K562 (cell line): Measurements from ENCODE around the gene ICAM3. TPM values are rescaled to one million over a fixed set of nuclear protein-coding genes. Genes with fewer than 3 reads are reported as not detected.

Experiments used
- ATF6 ChIP-seq: sonication (generic); formaldehyde crosslinking; IDR thresholded peaks from 2 replicates; pipeline ENCODE4 v1.4.0; 2020; ENCODE audit warnings: mild to moderate bottlenecking, missing genetic modification reagents
- CCNT2 ChIP-seq: IDR thresholded peaks from 2 replicates; pipeline ENCODE4 v1.6.1; 2011; ENCODE audit warnings: borderline replicate concordance, low read depth, mild to moderate bottlenecking, moderate library complexity, mixed read lengths, low read length; ENCODE audit not compliant: insufficient read length; ENCODE audit errors: extremely low read depth
- CREB1 ChIP-seq, 2 experiments: sonication (generic) in 1 of 2; formaldehyde crosslinking in 1 of 2; IDR thresholded peaks; 2 replicates each; pipeline versions ENCODE4 v1.6.1 to v1.8.0; 2012 to 2022; ENCODE audit warnings: inconsistent platforms in 1 of 2, mild to moderate bottlenecking in 1 of 2, missing genetic modification reagents in 1 of 2, moderate library complexity in 1 of 2
- ELF1 ChIP-seq: fragments of 200-800 bp; sonication (Bioruptor generic); IDR thresholded peaks from 2 replicates; pipeline ENCODE4 v1.6.1; 2016; ENCODE audit warnings: missing genetic modification characterization, missing compliant biosample characterization
- ESRRB ChIP-seq: fragments of 250-450 bp; sonication (Bioruptor Pico); IDR thresholded peaks from 2 replicates; pipeline ENCODE4 v1.5.0; 2020; ENCODE audit warnings: mild to moderate bottlenecking, moderate library complexity, borderline replicate concordance
- ETV1 ChIP-seq: fragments of 450-650 bp; conservative IDR thresholded peaks from 2 replicates; pipeline ENCODE4 v1.6.1; 2016; ENCODE audit warnings: missing genetic modification characterization, control low read depth, low read depth, missing compliant biosample characterization
- GABPB2 ChIP-seq: fragments of 250-450 bp; sonication (Bioruptor Pico); conservative IDR thresholded peaks from 2 replicates; pipeline ENCODE4 v1.5.1; 2021; ENCODE audit warnings: mild to moderate bottlenecking
- LCOR ChIP-seq: sonication (generic); formaldehyde crosslinking; IDR thresholded peaks from 2 replicates; pipeline ENCODE4 v1.8.0; 2022; ENCODE audit warnings: mild to moderate bottlenecking, missing genetic modification reagents
- MECOM ChIP-seq: fragments of 250-450 bp; sonication (Bioruptor Pico); IDR thresholded peaks from 2 replicates; pipeline ENCODE4 v1.8.0; 2022; ENCODE audit warnings: inconsistent platforms
- MTA1 ChIP-seq: fragments of 450-650 bp; IDR thresholded peaks from 2 replicates; pipeline ENCODE4 v1.6.1; 2017; ENCODE audit warnings: borderline replicate concordance
- NFIX ChIP-seq: fragments of 250-450 bp; sonication (Bioruptor Pico); IDR thresholded peaks from 2 replicates; pipeline ENCODE4 v1.4.0; 2020; ENCODE audit warnings: low read depth, mild to moderate bottlenecking, moderate library complexity
- NONO ChIP-seq, 2 experiments: fragments of 200-400 bp in 1 of 2; fragments of 450-650 bp in 1 of 2; formaldehyde crosslinking in 1 of 2; IDR thresholded peaks; 2 replicates each; pipeline ENCODE4 v1.6.1; 2017; ENCODE audit warnings: low read depth in 2 of 2, mild to moderate bottlenecking in 2 of 2, moderate library complexity in 2 of 2, low read length in 1 of 2
- POLR2AphosphoS5 ChIP-seq: IDR thresholded peaks from 2 replicates; pipeline ENCODE4 v1.6.1; 2011; ENCODE audit warnings: mild to moderate bottlenecking, low read depth, low read length, moderate library complexity; ENCODE audit not compliant: control insufficient read depth, insufficient read depth
- RNF2 ChIP-seq: sonication (generic); IDR thresholded peaks from 2 replicates; pipeline ENCODE4 v1.6.1; 2016
- RNF219 ChIP-seq: fragments of 250-450 bp; sonication (Bioruptor Pico); IDR thresholded peaks from 2 replicates; pipeline ENCODE4 v1.5.0; 2022; ENCODE audit warnings: mild to moderate bottlenecking
- ZNF12 ChIP-seq: sonication (generic); formaldehyde crosslinking; IDR thresholded peaks from 2 replicates; pipeline ENCODE4 v1.4.0; 2020; ENCODE audit warnings: mild to moderate bottlenecking, missing genetic modification reagents
- ZNF133 ChIP-seq: fragments of 250-450 bp; sonication (Bioruptor Pico); IDR thresholded peaks from 2 replicates; pipeline ENCODE4 v1.4.0; 2020; ENCODE audit warnings: mild to moderate bottlenecking
- ZNF280B ChIP-seq: fragments of 250-450 bp; sonication (Bioruptor Pico); IDR thresholded peaks from 2 replicates; pipeline ENCODE4 v1.5.1; 2021; ENCODE audit warnings: mild to moderate bottlenecking
- ZNF316 ChIP-seq: fragments of 450-650 bp; IDR thresholded peaks from 2 replicates; pipeline ENCODE4 v1.6.1; 2016
- ZNF79 ChIP-seq: fragments of 250-450 bp; sonication (Bioruptor Pico); IDR thresholded peaks from 2 replicates; pipeline ENCODE4 v1.4.0; 2020; ENCODE audit warnings: low read depth, mild to moderate bottlenecking, moderate library complexity
- polyA plus RNA-seq, 8 experiments: library from polyadenylated mRNA; depleted of rRNA in 4 of 8; stranded (reverse) in 5 of 8; unstranded in 3 of 8; fragments of >200 nt; fragmentation: Nextera tagmentation in 2 of 8; fragmentation: Illumina TruSeq in 1 of 8; extraction: Ambion mirVana in 2 of 8; extraction: Trizol in 1 of 8; gene quantifications; 2 replicates each; pipeline versions ENCODE4 v1.2.1 to v1.2.3, GENCODE V29; 2011 to 2014; ENCODE audit warnings: inconsistent platforms in 1 of 8, missing spikeins in 1 of 8
- total RNA-seq, 7 experiments: library from RNA; depleted of rRNA in 6 of 7; stranded (reverse); fragments of >200 nt in 6 of 7; fragmentation: Illumina TruSeq in 2 of 7; extraction: Trizol in 2 of 7; gene quantifications; 2 replicates each; pipeline versions ENCODE4 v1.2.1 to v1.2.3, GENCODE V29; 2011 to 2021; ENCODE audit warnings: low replicate concordance in 1 of 7
- TF ChIP-seq, protein P1 (sequence below): IDR thresholded peaks from 2 replicates; pipeline ENCODE4 v1.6.1; 2012; ENCODE audit warnings: low read depth, low read length, improper control_type of control experiment, borderline replicate concordance

ICAM3 gene
- total and polyA plus RNA-seq, 9 of the 15 experiments (the other 6 are each of a cell fraction or from before 2014, with no cell fraction given), result 6.5 to 39.5 (median 24.2) TPM

DNA sequence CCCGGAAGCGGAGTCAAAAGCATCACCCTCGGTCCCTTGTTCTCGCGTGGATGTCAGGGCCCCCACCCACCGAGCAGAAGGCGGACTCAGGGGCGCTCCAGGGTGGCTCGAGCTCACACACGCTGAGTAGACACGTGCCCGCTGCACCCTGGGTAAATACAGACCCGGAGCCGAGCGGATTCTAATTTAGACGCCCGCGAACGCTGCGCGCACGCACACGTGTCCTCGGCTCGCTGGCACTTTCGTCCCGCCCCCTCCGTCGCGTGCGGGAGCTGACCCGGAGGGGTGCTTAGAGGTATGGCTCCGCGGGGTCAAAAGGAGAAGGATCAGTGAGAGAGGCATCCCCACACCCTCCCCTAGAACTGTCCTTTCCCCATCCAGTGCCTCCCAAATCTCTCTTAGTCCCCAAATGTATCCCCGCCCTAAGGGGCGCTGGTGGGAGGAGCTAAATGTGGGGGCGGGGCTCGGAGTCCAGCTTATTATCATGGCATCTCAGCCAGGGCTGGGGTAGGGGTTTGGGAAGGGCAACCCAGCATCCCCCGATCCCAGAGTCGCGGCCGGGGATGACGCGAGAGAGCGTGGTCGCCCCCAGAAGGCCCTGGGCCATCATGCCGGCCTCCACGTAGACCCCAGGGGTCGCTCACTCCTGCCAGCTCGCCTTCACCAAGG, 50.1 kb downstream of the ICAM3 start (continued):
- no peak for TF ChIP-seq ETV1
- peak; percentile 87 for TF ChIP-seq CREB1 (IDR thresholded peaks at IDR 0.05)
- peak; percentile 54; the same call in 1 of the 2 replicates for TF ChIP-seq CREB1 (CRISPR knock-in tag; IDR thresholded peaks at IDR 0.05)
- TF ChIP-seq, protein P1, sequence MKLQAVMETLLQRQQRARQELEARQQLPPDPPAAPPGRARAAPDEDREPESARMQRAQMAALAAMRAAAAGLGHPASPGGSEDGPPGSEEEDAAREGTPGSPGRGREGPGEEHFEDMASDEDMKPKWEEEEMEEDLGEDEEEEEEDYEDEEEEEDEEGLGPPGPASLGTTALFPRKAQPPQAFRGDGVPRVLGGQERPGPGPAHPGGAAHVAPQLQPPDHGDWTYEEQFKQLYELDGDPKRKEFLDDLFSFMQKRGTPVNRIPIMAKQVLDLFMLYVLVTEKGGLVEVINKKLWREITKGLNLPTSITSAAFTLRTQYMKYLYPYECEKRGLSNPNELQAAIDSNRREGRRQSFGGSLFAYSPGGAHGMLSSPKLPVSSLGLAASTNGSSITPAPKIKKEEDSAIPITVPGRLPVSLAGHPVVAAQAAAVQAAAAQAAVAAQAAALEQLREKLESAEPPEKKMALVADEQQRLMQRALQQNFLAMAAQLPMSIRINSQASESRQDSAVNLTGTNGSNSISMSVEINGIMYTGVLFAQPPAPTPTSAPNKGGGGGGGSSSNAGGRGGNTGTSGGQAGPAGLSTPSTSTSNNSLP, result no peak
- TF ChIP-seq CCNT2, result no peak
- peak; percentile 16; the same call in 1 of the 2 replicates for TF ChIP-seq RNF2
- TF ChIP-seq ZNF79 (CRISPR knock-in tag), result no peak
- no peak for TF ChIP-seq NFIX (CRISPR knock-in tag)
- TF ChIP-seq ZNF280B (CRISPR knock-in tag), result no peak
- no peak for TF ChIP-seq ZNF316
- TF ChIP-seq MECOM (CRISPR knock-in tag), result no peak
- no peak for TF ChIP-seq ESRRB
- TF ChIP-seq GABPB2 (CRISPR knock-in tag), result no peak
- no peak for TF ChIP-seq RNF219 (CRISPR knock-in tag)
- peak; percentile 61 for TF ChIP-seq POLR2AphosphoS5
- TF ChIP-seq ZNF12 (CRISPR knock-in tag), result peak; percentile 19; the same call in 1 of the 2 replicates
- TF ChIP-seq NONO (IDR thresholded peaks at IDR 0.05; ENCODE audit: low read depth in 2 of 2, low read length in 1 of 2), result peak in 1 of 2 experiments; percentile 59; a peak in 1 of 4 replicates
- TF ChIP-seq MTA1, result peak; percentile 68; the same call in 1 of the 2 replicates
- no peak; the same call in none of the 2 replicates for TF ChIP-seq LCOR (CRISPR knock-in tag)
- no peak for TF ChIP-seq ZNF133 (CRISPR knock-in tag)
- TF ChIP-seq ELF1, result no peak; the same call in 1 of the 2 replicates
- no peak; the same call in 1 of the 2 replicates for TF ChIP-seq ATF6 (CRISPR knock-in tag)
